HepG2 (cell line): ENCODE results near the gene ANKRD55.

Source experiments
- ATF1 ChIP-seq: IDR thresholded peaks from 2 replicates; pipeline ENCODE4 v1.6.1; 2016; ENCODE audit warnings: mild to moderate bottlenecking, control low read depth
- ATM ChIP-seq: fragments of 450-650 bp; IDR thresholded peaks from 2 replicates; pipeline ENCODE4 v1.7.1; 2017; ENCODE audit warnings: mild to moderate bottlenecking, borderline replicate concordance
- MBNL3 ChIP-seq: fragments of 250-450 bp; sonication (Bioruptor Pico); conservative IDR thresholded peaks from 2 replicates; pipeline ENCODE4 v1.8.0; 2022; ENCODE audit warnings: mild to moderate bottlenecking, inconsistent platforms
- MYNN ChIP-seq: sonication (generic); formaldehyde crosslinking; IDR thresholded peaks from 2 replicates; pipeline ENCODE4 v1.4.0; 2020; ENCODE audit warnings: mild to moderate bottlenecking, low read depth, missing genetic modification reagents
- TAF1 ChIP-seq: sonication (generic); formaldehyde crosslinking; IDR thresholded peaks from 2 replicates; pipeline ENCODE4 v1.4.0; 2020; ENCODE audit warnings: missing genetic modification reagents
- ZNF207 ChIP-seq: fragments of 450-650 bp; IDR thresholded peaks from 2 replicates; pipeline ENCODE4 v1.6.1; 2016; ENCODE audit warnings: antibody characterized with exemption, borderline replicate concordance
- ZNF879 ChIP-seq: sonication (generic); formaldehyde crosslinking; IDR thresholded peaks from 2 replicates; pipeline ENCODE4 v1.8.1; 2023; ENCODE audit warnings: missing genetic modification reagents
- TF ChIP-seq, protein P1 (sequence below), 2 experiments: IDR thresholded peaks; 2 replicates each; pipeline ENCODE4 v1.6.1; 2011 to 2012; ENCODE audit warnings: low read length in 2 of 2, borderline replicate concordance in 1 of 2, low read depth in 1 of 2, mild to moderate bottlenecking in 1 of 2, moderate library complexity in 1 of 2
- TF ChIP-seq, protein P2 (sequence below): sonication (generic); formaldehyde crosslinking; IDR thresholded peaks from 2 replicates; pipeline ENCODE4 v1.5.0; 2020; ENCODE audit warnings: mild to moderate bottlenecking, missing genetic modification reagents, moderate library complexity
- TF ChIP-seq, protein P3 (sequence below): sonication (generic); formaldehyde crosslinking; conservative IDR thresholded peaks from 2 replicates; pipeline ENCODE4 v1.5.0; 2020; ENCODE audit warnings: missing genetic modification reagents
- TF ChIP-seq, protein P4 (sequence below): sonication (generic); formaldehyde crosslinking; IDR thresholded peaks from 2 replicates; pipeline ENCODE4 v1.5.0; 2020; ENCODE audit warnings: missing genetic modification reagents, mild to moderate bottlenecking, borderline replicate concordance

DNA sequence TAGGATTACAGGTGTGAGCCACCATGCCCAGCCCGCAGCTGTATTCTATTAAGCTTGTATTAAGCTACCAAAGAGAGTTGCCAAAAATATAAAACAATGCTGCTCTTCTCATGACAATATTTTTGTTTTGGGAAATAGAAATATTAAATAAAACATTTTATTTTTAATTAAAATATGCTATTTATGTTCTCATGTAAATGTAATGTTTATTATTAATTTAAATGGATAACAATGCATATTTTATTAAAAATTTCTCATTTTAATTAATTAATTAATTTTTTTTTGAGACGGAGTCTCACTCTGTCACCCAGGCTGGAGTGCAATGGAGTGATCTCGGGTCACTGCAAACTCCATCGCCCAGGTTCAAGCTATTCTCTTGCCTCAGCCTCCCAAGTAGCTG is 117.5 kb downstream of the ANKRD55 start:
- TF ChIP-seq, protein P1, sequence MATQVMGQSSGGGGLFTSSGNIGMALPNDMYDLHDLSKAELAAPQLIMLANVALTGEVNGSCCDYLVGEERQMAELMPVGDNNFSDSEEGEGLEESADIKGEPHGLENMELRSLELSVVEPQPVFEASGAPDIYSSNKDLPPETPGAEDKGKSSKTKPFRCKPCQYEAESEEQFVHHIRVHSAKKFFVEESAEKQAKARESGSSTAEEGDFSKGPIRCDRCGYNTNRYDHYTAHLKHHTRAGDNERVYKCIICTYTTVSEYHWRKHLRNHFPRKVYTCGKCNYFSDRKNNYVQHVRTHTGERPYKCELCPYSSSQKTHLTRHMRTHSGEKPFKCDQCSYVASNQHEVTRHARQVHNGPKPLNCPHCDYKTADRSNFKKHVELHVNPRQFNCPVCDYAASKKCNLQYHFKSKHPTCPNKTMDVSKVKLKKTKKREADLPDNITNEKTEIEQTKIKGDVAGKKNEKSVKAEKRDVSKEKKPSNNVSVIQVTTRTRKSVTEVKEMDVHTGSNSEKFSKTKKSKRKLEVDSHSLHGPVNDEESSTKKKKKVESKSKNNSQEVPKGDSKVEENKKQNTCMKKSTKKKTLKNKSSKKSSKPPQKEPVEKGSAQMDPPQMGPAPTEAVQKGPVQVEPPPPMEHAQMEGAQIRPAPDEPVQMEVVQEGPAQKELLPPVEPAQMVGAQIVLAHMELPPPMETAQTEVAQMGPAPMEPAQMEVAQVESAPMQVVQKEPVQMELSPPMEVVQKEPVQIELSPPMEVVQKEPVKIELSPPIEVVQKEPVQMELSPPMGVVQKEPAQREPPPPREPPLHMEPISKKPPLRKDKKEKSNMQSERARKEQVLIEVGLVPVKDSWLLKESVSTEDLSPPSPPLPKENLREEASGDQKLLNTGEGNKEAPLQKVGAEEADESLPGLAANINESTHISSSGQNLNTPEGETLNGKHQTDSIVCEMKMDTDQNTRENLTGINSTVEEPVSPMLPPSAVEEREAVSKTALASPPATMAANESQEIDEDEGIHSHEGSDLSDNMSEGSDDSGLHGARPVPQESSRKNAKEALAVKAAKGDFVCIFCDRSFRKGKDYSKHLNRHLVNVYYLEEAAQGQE (IDR thresholded peaks at IDR 0.05; ENCODE audit: borderline replicate concordance in 1 of 2, low read depth in 1 of 2, low read length in 2 of 2) = no peak
- TF ChIP-seq MBNL3 (no peak), TAF1 (CRISPR knock-in tag) (no peak), MYNN (CRISPR knock-in tag) (no peak), ZNF879 (CRISPR knock-in tag) (no peak), ATF1 (no peak), ATM (no peak), ZNF207 (no peak)
- TF ChIP-seq, protein P2, sequence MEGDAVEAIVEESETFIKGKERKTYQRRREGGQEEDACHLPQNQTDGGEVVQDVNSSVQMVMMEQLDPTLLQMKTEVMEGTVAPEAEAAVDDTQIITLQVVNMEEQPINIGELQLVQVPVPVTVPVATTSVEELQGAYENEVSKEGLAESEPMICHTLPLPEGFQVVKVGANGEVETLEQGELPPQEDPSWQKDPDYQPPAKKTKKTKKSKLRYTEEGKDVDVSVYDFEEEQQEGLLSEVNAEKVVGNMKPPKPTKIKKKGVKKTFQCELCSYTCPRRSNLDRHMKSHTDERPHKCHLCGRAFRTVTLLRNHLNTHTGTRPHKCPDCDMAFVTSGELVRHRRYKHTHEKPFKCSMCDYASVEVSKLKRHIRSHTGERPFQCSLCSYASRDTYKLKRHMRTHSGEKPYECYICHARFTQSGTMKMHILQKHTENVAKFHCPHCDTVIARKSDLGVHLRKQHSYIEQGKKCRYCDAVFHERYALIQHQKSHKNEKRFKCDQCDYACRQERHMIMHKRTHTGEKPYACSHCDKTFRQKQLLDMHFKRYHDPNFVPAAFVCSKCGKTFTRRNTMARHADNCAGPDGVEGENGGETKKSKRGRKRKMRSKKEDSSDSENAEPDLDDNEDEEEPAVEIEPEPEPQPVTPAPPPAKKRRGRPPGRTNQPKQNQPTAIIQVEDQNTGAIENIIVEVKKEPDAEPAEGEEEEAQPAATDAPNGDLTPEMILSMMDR (CRISPR knock-in tag) = no peak
- TF ChIP-seq, protein P3, sequence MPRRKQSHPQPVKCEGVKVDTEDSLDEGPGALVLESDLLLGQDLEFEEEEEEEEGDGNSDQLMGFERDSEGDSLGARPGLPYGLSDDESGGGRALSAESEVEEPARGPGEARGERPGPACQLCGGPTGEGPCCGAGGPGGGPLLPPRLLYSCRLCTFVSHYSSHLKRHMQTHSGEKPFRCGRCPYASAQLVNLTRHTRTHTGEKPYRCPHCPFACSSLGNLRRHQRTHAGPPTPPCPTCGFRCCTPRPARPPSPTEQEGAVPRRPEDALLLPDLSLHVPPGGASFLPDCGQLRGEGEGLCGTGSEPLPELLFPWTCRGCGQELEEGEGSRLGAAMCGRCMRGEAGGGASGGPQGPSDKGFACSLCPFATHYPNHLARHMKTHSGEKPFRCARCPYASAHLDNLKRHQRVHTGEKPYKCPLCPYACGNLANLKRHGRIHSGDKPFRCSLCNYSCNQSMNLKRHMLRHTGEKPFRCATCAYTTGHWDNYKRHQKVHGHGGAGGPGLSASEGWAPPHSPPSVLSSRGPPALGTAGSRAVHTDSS = no peak
- TF ChIP-seq, protein P4, sequence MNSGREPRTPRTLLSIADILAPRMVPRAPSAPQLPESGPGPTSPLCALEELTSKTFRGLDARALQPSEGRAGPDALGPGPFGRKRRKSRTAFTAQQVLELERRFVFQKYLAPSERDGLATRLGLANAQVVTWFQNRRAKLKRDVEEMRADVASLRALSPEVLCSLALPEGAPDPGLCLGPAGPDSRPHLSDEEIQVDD (CRISPR knock-in tag) = no peak
